SK-N-SH (cell line): ENCODE results near the gene PGGHG. TPM values are rescaled to one million over a fixed set of nuclear protein-coding genes. Genes with fewer than 3 reads are reported as not detected.

Experiments
- CTCF ChIA-PET: fragments of 300-600, 350-600 bp; formaldehyde crosslinking; extraction: SDS; loops from one replicate; lab custom pipeline; 2021; lab: Yijun Ruan, JAX
- POLR2A ChIA-PET: fragments of 350-600 bp; sonication (Branson Sonifier 250); formaldehyde crosslinking; extraction: SDS; loops from one replicate; lab custom pipeline; 2020; ENCODE audit warnings: antibody characterized with exemption, inconsistent platforms; lab: Yijun Ruan, JAX
- DNase-seq: peaks from one replicate; pipeline ENCODE4 v3.0.0; 2012
- H2AFZ ChIP-seq: fragments of 200-600 bp; sonication (generic); 2 replicates; pipeline ENCODE4 v1.8.1; 2016; ENCODE audit warnings: antibody characterized with exemption, mild to moderate bottlenecking, low read depth
- H3F3A ChIP-seq: fragments of 200-600 bp; sonication (generic); replicated peaks from 2 replicates; pipeline ENCODE3; 2016; ENCODE audit warnings: antibody characterized with exemption, mild to moderate bottlenecking; ENCODE audit not compliant: insufficient read depth
- H3K27ac ChIP-seq, 2 experiments: fragments of 200-500 bp in 1 of 2; fragments of 200-600 bp in 1 of 2; sonication (Bioruptor generic) in 1 of 2; sonication (generic), shearing (Covaris generic) in 1 of 2; 2 replicates each; pipeline versions ENCODE4 v1.5.1 to v1.6.1; 2014 to 2016; ENCODE audit warnings: low read depth in 2 of 2, inconsistent platforms in 1 of 2, low read length in 1 of 2, mild to moderate bottlenecking in 1 of 2, mixed read lengths in 1 of 2
- H3K27me3 ChIP-seq: fragments of 200-600 bp; sonication (generic), shearing (Covaris generic); 2 replicates; pipeline ENCODE4 v1.6.1; 2016; ENCODE audit warnings: mixed run types; ENCODE audit not compliant: insufficient read depth
- H3K36me3 ChIP-seq, 2 experiments: fragments of 200-500 bp in 1 of 2; fragments of 200-600 bp in 1 of 2; sonication (Bioruptor generic) in 1 of 2; sonication (generic) in 1 of 2; replicated peaks in 1 of 2; 2 replicates each; pipeline versions ENCODE3 to v1.5.1; 2014 to 2016; ENCODE audit warnings: low read length in 1 of 2, mild to moderate bottlenecking in 1 of 2; ENCODE audit not compliant: insufficient read depth in 2 of 2, control insufficient read depth in 1 of 2
- H3K4me1 ChIP-seq, 2 experiments: fragments of 200-500 bp in 1 of 2; fragments of 200-600 bp in 1 of 2; sonication (Bioruptor generic) in 1 of 2; sonication (generic), shearing (Covaris generic) in 1 of 2; 2 replicates each; pipeline versions ENCODE4 v1.5.1 to v1.6.1; 2014 to 2016; ENCODE audit warnings: low read depth in 1 of 2, low read length in 1 of 2, mixed run types in 1 of 2; ENCODE audit not compliant: insufficient read depth in 2 of 2, control insufficient read depth in 1 of 2
- H3K4me2 ChIP-seq: fragments of 200-600 bp; sonication (generic), shearing (Covaris generic); 2 replicates; pipeline ENCODE4 v1.6.1; 2017; ENCODE audit warnings: mixed run types
- H3K4me3 ChIP-seq, 2 experiments: fragments of 200-500 bp in 1 of 2; fragments of 200-600 bp in 1 of 2; sonication (Bioruptor generic) in 1 of 2; sonication (generic), shearing (Covaris generic) in 1 of 2; 2 replicates each; pipeline versions ENCODE4 v1.5.1 to v1.8.1; 2014 to 2016; ENCODE audit warnings: low read depth in 2 of 2, inconsistent platforms in 1 of 2, low read length in 1 of 2, mild to moderate bottlenecking in 1 of 2, mixed read lengths in 1 of 2, moderate library complexity in 1 of 2
- H3K79me2 ChIP-seq: fragments of 200-600 bp; sonication (generic); 2 replicates; pipeline ENCODE4 v1.8.1; 2017; ENCODE audit warnings: mild to moderate bottlenecking; ENCODE audit not compliant: insufficient read depth
- H3K9ac ChIP-seq: fragments of 200-600 bp; sonication (generic); 2 replicates; pipeline ENCODE4 v1.6.1; 2017; ENCODE audit warnings: mixed run types
- H3K9me2 ChIP-seq: fragments of 200-600 bp; sonication (generic); 2 replicates; pipeline ENCODE4 v1.6.1; 2017; ENCODE audit warnings: mixed run types
- H3K9me3 ChIP-seq: fragments of 200-600 bp; sonication (generic); 2 replicates; pipeline ENCODE4 v1.6.1; 2017; ENCODE audit warnings: mixed run types, mild to moderate bottlenecking, moderate library complexity
- H4K20me1 ChIP-seq: fragments of 200-600 bp; sonication (generic); 2 replicates; pipeline ENCODE4 v1.6.1; 2017; ENCODE audit warnings: mild to moderate bottlenecking, mixed run types; ENCODE audit not compliant: insufficient read depth
- CHD2 ChIP-seq: fragments of 150-350 bp; IDR thresholded peaks from 2 replicates; pipeline ENCODE4 v1.6.1; 2018; ENCODE audit warnings: low read length; ENCODE audit not compliant: partially characterized antibody
- GABPA ChIP-seq: IDR thresholded peaks from 2 replicates; pipeline ENCODE4 v1.4.0; 2012; ENCODE audit warnings: low read depth, mild to moderate bottlenecking
- POLR2AphosphoS5 ChIP-seq: IDR thresholded peaks from 2 replicates; pipeline ENCODE4 v1.6.1; 2012; ENCODE audit warnings: low read depth, low read length
- RAD21 ChIP-seq: IDR thresholded peaks from 2 replicates; pipeline ENCODE4 v1.6.1; 2012; ENCODE audit warnings: mild to moderate bottlenecking, low read length
- RFX5 ChIP-seq: IDR thresholded peaks from 2 replicates; pipeline ENCODE4 v1.6.1; 2012; ENCODE audit warnings: mild to moderate bottlenecking, improper control_type of control experiment, low read length
- SIN3A ChIP-seq: IDR thresholded peaks from 2 replicates; pipeline ENCODE4 v1.6.1; 2012; ENCODE audit warnings: low read depth, mild to moderate bottlenecking, low read length, moderate library complexity, borderline replicate concordance
- TCF12 ChIP-seq: IDR thresholded peaks from 2 replicates; pipeline ENCODE4 v1.4.0; 2012
- WGBS: methylation state at CpG from one replicate; pipeline ENCODE4 v1.1.6; 2017; ENCODE audit warnings: low lambda C conversion rate; 5-methylcytosine and 5-hydroxymethylcytosine counted together
- polyA plus RNA-seq, 3 experiments: library from polyadenylated mRNA; depleted of rRNA; stranded (reverse); fragments of >200 nt; gene quantifications; 2 replicates each; pipeline ENCODE4 v1.2.3, GENCODE V29; 2012
- TF ChIP-seq, protein P1 (sequence below): fragments of 150-350 bp; IDR thresholded peaks from 2 replicates; pipeline ENCODE4 v1.6.1; 2016; ENCODE audit warnings: mild to moderate bottlenecking, low read depth, low read length
- TF ChIP-seq, protein P2 (sequence below): IDR thresholded peaks from 2 replicates; pipeline ENCODE4 v1.4.0; 2012; ENCODE audit warnings: low read depth
- TF ChIP-seq, protein P3 (sequence below): fragments of 150-350 bp; IDR thresholded peaks from 2 replicates; pipeline ENCODE4 v1.6.1; 2017; ENCODE audit warnings: antibody characterized with exemption, low read length, low read depth, borderline replicate concordance
- TF ChIP-seq, protein P4 (sequence below): IDR thresholded peaks from 2 replicates; pipeline ENCODE4 v1.6.1; 2012; ENCODE audit warnings: mild to moderate bottlenecking, low read depth, low read length, moderate library complexity

The PGGHG gene
- polyA plus RNA-seq, 1 of the 3 experiments (the other 2 are of a cell fraction): 19.9 TPM

DNA sequence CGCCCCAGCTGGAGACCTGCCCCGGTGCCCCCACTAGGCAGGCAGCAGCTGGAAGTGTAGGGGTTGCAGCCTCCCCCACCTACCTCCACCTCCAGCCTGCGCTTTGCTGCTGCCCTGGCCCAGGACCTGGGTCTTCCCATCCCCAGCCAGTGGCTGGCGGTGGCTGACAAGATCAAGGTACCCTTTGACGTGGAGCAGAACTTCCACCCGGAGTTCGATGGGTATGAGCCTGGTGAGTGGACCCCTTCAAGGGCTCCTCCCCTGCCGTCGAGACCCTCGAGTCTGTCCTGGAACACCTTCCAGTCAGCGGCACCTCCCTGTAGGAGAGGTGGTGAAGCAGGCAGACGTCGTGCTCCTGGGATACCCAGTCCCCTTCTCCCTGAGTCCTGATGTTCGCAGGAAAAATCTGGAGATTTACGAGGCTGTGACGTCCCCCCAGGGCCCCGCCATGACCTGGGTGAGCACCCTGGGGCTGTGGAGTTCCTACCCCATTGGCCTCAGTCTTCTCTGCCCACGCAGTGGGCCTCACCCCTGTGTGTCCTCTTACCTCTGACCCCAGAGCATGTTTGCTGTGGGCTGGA is 4.4 kb downstream of the PGGHG start:
- no peak for DNase-seq
- CTCF ChIA-PET: no interaction called here
- no peak overlapping the region for H3K4me3 ChIP-seq
- no peaks in the 10 kb centered on the region for H3F3A ChIP-seq
- POLR2A ChIA-PET: no interaction called here
- no peak overlapping the region for H3K9ac ChIP-seq
- no peaks in the 10 kb centered on the region for H3K27me3 ChIP-seq
- H3K9me3 ChIP-seq: no peaks in the 10 kb centered on the region
- WGBS: 91% methylated on average over 15 of the region's 18 CpGs
- peaks cover 0 to 3% of the 10 kb centered on the region in 2 experiments; a peak in 1 of 4 replicates for H3K4me1 ChIP-seq
- H3K27ac ChIP-seq: no peak overlapping the region
- TF ChIP-seq RAD21 (no peak), CHD2 (no peak), SIN3A (no peak), POLR2AphosphoS5 (no peak), GABPA (no peak), RFX5 (no peak), TCF12 (no peak)
- TF ChIP-seq, protein P1, sequence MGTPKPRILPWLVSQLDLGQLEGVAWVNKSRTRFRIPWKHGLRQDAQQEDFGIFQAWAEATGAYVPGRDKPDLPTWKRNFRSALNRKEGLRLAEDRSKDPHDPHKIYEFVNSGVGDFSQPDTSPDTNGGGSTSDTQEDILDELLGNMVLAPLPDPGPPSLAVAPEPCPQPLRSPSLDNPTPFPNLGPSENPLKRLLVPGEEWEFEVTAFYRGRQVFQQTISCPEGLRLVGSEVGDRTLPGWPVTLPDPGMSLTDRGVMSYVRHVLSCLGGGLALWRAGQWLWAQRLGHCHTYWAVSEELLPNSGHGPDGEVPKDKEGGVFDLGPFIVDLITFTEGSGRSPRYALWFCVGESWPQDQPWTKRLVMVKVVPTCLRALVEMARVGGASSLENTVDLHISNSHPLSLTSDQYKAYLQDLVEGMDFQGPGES: no peak
- TF ChIP-seq, protein P2, sequence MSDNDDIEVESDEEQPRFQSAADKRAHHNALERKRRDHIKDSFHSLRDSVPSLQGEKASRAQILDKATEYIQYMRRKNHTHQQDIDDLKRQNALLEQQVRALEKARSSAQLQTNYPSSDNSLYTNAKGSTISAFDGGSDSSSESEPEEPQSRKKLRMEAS: no peak
- TF ChIP-seq, protein P3, sequence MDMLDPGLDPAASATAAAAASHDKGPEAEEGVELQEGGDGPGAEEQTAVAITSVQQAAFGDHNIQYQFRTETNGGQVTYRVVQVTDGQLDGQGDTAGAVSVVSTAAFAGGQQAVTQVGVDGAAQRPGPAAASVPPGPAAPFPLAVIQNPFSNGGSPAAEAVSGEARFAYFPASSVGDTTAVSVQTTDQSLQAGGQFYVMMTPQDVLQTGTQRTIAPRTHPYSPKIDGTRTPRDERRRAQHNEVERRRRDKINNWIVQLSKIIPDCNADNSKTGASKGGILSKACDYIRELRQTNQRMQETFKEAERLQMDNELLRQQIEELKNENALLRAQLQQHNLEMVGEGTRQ: no peak
- H3K9me2 ChIP-seq: no peaks in the 10 kb centered on the region
- H3K4me2 ChIP-seq: no peak overlapping the region
- H4K20me1 ChIP-seq: no peaks in the 10 kb centered on the region
- no peaks in the 10 kb centered on the region for H3K79me2 ChIP-seq
- no peak overlapping the region for H2AFZ ChIP-seq
- H3K36me3 ChIP-seq: no peaks in the 10 kb centered on the region

DNA sequence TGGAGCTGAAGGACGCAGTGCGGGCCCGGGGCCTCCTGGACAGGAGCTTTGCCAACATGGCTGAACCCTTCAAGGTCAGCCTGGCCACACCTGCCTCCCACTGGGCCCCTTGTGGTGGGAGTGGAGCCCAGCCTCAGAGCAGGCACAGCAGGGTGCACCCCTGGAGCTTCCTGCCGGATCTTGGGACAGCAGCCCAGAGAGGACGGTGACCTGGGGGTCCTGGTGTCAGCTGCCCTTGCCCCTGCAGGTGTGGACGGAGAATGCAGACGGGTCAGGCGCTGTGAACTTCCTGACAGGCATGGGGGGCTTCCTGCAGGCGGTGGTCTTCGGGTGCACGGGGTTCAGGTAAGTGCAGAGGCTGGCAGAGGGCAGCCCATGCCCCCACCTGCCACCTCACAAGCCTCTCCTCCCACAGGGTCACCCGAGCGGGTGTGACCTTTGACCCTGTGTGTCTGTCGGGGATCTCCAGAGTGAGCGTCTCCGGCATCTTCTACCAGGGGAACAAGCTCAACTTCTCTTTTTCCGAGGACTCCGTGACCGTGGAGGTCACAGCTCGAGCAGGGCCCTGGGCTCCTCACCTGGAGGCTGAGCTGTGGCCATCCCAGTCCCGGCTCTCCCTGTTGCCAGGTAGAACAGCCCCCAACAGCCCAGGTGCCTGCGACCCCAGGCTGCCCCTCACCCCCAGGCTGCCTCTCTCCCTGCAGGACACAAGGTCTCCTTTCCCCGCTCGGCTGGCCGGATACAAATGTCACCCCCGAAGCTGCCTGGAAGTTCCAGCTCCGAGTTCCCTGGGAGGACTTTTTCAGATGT is 5.1 kb downstream of the PGGHG start:
- POLR2A ChIA-PET: no interaction called here
- H4K20me1 ChIP-seq: no peaks in the 10 kb centered on the region
- no peaks in the 10 kb centered on the region for H3K36me3 ChIP-seq
- CTCF ChIA-PET: no interaction called here
- H3F3A ChIP-seq: no peaks in the 10 kb centered on the region
- TF ChIP-seq, protein P4, sequence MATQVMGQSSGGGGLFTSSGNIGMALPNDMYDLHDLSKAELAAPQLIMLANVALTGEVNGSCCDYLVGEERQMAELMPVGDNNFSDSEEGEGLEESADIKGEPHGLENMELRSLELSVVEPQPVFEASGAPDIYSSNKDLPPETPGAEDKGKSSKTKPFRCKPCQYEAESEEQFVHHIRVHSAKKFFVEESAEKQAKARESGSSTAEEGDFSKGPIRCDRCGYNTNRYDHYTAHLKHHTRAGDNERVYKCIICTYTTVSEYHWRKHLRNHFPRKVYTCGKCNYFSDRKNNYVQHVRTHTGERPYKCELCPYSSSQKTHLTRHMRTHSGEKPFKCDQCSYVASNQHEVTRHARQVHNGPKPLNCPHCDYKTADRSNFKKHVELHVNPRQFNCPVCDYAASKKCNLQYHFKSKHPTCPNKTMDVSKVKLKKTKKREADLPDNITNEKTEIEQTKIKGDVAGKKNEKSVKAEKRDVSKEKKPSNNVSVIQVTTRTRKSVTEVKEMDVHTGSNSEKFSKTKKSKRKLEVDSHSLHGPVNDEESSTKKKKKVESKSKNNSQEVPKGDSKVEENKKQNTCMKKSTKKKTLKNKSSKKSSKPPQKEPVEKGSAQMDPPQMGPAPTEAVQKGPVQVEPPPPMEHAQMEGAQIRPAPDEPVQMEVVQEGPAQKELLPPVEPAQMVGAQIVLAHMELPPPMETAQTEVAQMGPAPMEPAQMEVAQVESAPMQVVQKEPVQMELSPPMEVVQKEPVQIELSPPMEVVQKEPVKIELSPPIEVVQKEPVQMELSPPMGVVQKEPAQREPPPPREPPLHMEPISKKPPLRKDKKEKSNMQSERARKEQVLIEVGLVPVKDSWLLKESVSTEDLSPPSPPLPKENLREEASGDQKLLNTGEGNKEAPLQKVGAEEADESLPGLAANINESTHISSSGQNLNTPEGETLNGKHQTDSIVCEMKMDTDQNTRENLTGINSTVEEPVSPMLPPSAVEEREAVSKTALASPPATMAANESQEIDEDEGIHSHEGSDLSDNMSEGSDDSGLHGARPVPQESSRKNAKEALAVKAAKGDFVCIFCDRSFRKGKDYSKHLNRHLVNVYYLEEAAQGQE: no peak
- H3K4me2 ChIP-seq: no peak overlapping the region
- H3K4me1 ChIP-seq: peaks cover 0 to 3% of the 10 kb centered on the region in 2 experiments; a peak in 1 of 4 replicates
- no peak overlapping the region for H3K27ac ChIP-seq
- WGBS: 95% methylated on average over 10 of the region's 27 CpGs
- H3K79me2 ChIP-seq: no peaks in the 10 kb centered on the region
- no peak overlapping the region for H3K4me3 ChIP-seq
- H3K9me3 ChIP-seq: no peaks in the 10 kb centered on the region
- no peak overlapping the region for H2AFZ ChIP-seq
- H3K27me3 ChIP-seq: no peaks in the 10 kb centered on the region
- H3K9me2 ChIP-seq: no peaks in the 10 kb centered on the region
- no peak for DNase-seq
- H3K9ac ChIP-seq: no peak overlapping the region
